ENCODE data around the gene RNU1-4.
"Not testable (repeated sequence)": the region's sequence is repeated elsewhere in the genome, so short reads cannot be mapped to it uniquely, and the experiment has no call there.

The RNU1-4 gene

GRCh38 chr1:16732254-16732896 lies 7.9 kb upstream of the RNU1-4 start:
- DNase-seq = not testable (repeated sequence)

- DNase-seq = not testable (repeated sequence)
Observed at GRCh38 chr1:16741230-16741629, 914 bp downstream of the RNU1-4 start.

- DNase-seq = not testable (repeated sequence)
Observed at GRCh38 chr1:16747660-16748059, 7.3 kb downstream of the RNU1-4 start.

GRCh38 chr1:16748710-16749109 lies 8.4 kb downstream of the RNU1-4 start:
- not testable (repeated sequence) for DNase-seq

- DNase-seq = not testable (repeated sequence)
Observed at GRCh38 chr1:16749910-16750888, 9.9 kb downstream of the RNU1-4 start.

- not testable (repeated sequence) for DNase-seq
Observed at GRCh38 chr1:16752770-16753169, 12.5 kb downstream of the RNU1-4 start.

GRCh38 chr1:16755385-16755784 lies 15.1 kb downstream of the RNU1-4 start:
- DNase-seq = not testable (repeated sequence)

- not testable (repeated sequence) for DNase-seq
Observed at GRCh38 chr1:16755932-16756331, 15.6 kb downstream of the RNU1-4 start.

GRCh38 chr1:16757574-16757973 lies 17.3 kb downstream of the RNU1-4 start:
- not testable (repeated sequence) for DNase-seq

- not testable (repeated sequence) for DNase-seq
Observed at GRCh38 chr1:16758060-16758459, 17.7 kb downstream of the RNU1-4 start.

GRCh38 chr1:16759041-16759493 lies 18.8 kb downstream of the RNU1-4 start:
- not testable (repeated sequence) for DNase-seq

GRCh38 chr1:16759650-16760455 lies 19.5 kb downstream of the RNU1-4 start:
- not testable (repeated sequence) for DNase-seq

- DNase-seq = not testable (repeated sequence)
Observed at GRCh38 chr1:16760456-16760765, 20.1 kb downstream of the RNU1-4 start.

GRCh38 chr1:16760801-16761200 lies 20.5 kb downstream of the RNU1-4 start:
- DNase-seq = not testable (repeated sequence)

GRCh38 chr1:16764248-16764819 lies 24.0 kb downstream of the RNU1-4 start:
- not testable (repeated sequence) for DNase-seq

- DNase-seq = not testable (repeated sequence)
Observed at GRCh38 chr1:16764820-16765655, 24.7 kb downstream of the RNU1-4 start.

GRCh38 chr1:16765731-16766605 lies 25.7 kb downstream of the RNU1-4 start:
- DNase-seq = not testable (repeated sequence)

GRCh38 chr1:16766689-16767256 lies 26.5 kb downstream of the RNU1-4 start:
- DNase-seq = not testable (repeated sequence)

GRCh38 chr1:16770139-16770759 lies 29.9 kb downstream of the RNU1-4 start:
- not testable (repeated sequence) for DNase-seq
